Upper lobe of left lung (tissue), 6 donors: ENCODE data around the gene RASD2. TPM values are rescaled to one million over a fixed set of nuclear protein-coding genes. Genes with fewer than 3 reads are reported as not detected.

ENCODE experiments used
- ATAC-seq, 2 donors: fragments of 200-7000 bp; cut with Tn5 transposase; one replicate each; pipeline ENCODE4 v1.9.1; 2022; ENCODE audit warnings: mild to moderate bottlenecking in 2 of 2, moderate library complexity in 2 of 2; ENCODE audit not compliant: low FRiP score in 2 of 2
- DNase-seq, 2 donors: peaks; one replicate each; pipeline ENCODE4 v3.0.0-alpha.2; 2019 to 2020
- H3K27ac ChIP-seq, 4 donors: fragments of 200-600 bp; sonication (generic); one replicate each; pipeline ENCODE4 v1.5.1; 2016 to 2019
- H3K27me3 ChIP-seq, 4 donors: fragments of 200-600 bp; sonication (generic); one replicate each; pipeline ENCODE4 v1.5.1; 2017 to 2019
- H3K36me3 ChIP-seq, 4 donors: fragments of 200-600 bp; sonication (generic); one replicate each; pipeline ENCODE4 v1.5.1; 2016 to 2019
- H3K4me1 ChIP-seq, 4 donors: fragments of 200-600 bp; sonication (generic); one replicate each; pipeline ENCODE4 v1.5.1; 2018 to 2019
- H3K4me3 ChIP-seq, 4 donors: fragments of 200-600 bp; sonication (generic); one replicate each; pipeline ENCODE4 v1.5.1; 2017 to 2019; ENCODE audit warnings: mild to moderate bottlenecking in 2 of 4, moderate library complexity in 1 of 4
- H3K9me3 ChIP-seq, 4 donors: fragments of 200-600 bp; sonication (generic); one replicate each; pipeline ENCODE4 v1.5.1; 2018 to 2019
- EP300 ChIP-seq, 4 donors: sonication (generic); formaldehyde crosslinking; IDR thresholded peaks; one replicate each; pipeline ENCODE4 v1.5.1; 2017; ENCODE audit warnings: antibody characterized with exemption in 4 of 4, control low read depth in 2 of 4
- POLR2A ChIP-seq, 4 donors: fragments of 450-650 bp; IDR thresholded peaks; one replicate each; pipeline ENCODE4 v1.5.1; 2016 to 2017; ENCODE audit warnings: antibody characterized with exemption in 4 of 4, mild to moderate bottlenecking in 2 of 4
- POLR2AphosphoS5 ChIP-seq, 2 donors: sonication (generic); formaldehyde crosslinking; IDR thresholded peaks; one replicate each; pipeline ENCODE4 v1.5.1; 2017; ENCODE audit warnings: antibody characterized with exemption in 2 of 2
- WGBS, 2 donors: methylation state at CpG; one replicate each; pipeline ENCODE4 v1.1.5; 2017 to 2018; 5-methylcytosine and 5-hydroxymethylcytosine counted together
- total RNA-seq, 6 donors: library from RNA; depleted of rRNA in 4 of 6; stranded (reverse); fragments of >200 nt in 4 of 6; gene quantifications; one replicate each; pipeline versions ENCODE4 v1.1.0 to v1.2.1, GENCODE V29; 2016 to 2021
- TF ChIP-seq, protein P1 (sequence below), 6 experiments: fragments of 450-650 bp in 4 of 6; fragments of 200-600 bp in 2 of 6; sonication (generic) in 2 of 6; IDR thresholded peaks; one replicate each; pipeline ENCODE4 v1.5.1; 2016 to 2019; ENCODE audit warnings: antibody characterized with exemption in 6 of 6
- donor health status: DM: no; HTN: no; CAD: no; lungs with moderate emphysema.
- donor health status: DM: no; HTN: yes; CAD: no; lungs with severe emphysema.

Gene RASD2
- total RNA-seq, 6 donors from 2014 or later, result 0.49 to 4.2 (median 1.7) TPM

DNA sequence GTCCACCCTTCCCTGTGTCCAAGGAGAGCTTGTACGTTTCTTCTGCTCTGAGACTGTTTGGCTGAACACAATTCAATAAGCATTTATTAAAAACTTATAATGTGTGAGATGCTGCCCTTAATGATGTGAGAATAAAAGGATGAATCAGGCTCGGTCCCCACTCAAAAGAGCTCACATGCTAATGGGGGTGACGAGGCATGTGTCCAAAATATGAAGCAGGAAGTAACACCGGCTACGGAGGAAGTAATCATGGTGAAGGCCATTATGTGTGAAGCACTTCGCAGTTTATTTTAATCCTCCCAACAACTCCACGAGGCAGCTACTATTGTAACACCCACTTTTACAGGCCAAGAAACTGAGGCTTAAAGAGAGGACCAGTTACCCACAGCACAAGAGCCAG is 3.4 kb upstream of the RASD2 start:
- H3K4me3 ChIP-seq, result no peak overlapping the region
- ATAC-seq, result no peak
- peaks cover 0 to 13% (median 9%) of the 10 kb centered on the region in 4 donors for H3K27me3 ChIP-seq
- DNase-seq, result no peak
- no peaks in the 10 kb centered on the region for H3K36me3 ChIP-seq
- peaks cover 17 to 31% (median 26%) of the 10 kb centered on the region in 4 donors for H3K4me1 ChIP-seq
- TF ChIP-seq, protein P1, sequence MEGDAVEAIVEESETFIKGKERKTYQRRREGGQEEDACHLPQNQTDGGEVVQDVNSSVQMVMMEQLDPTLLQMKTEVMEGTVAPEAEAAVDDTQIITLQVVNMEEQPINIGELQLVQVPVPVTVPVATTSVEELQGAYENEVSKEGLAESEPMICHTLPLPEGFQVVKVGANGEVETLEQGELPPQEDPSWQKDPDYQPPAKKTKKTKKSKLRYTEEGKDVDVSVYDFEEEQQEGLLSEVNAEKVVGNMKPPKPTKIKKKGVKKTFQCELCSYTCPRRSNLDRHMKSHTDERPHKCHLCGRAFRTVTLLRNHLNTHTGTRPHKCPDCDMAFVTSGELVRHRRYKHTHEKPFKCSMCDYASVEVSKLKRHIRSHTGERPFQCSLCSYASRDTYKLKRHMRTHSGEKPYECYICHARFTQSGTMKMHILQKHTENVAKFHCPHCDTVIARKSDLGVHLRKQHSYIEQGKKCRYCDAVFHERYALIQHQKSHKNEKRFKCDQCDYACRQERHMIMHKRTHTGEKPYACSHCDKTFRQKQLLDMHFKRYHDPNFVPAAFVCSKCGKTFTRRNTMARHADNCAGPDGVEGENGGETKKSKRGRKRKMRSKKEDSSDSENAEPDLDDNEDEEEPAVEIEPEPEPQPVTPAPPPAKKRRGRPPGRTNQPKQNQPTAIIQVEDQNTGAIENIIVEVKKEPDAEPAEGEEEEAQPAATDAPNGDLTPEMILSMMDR (IDR thresholded peaks at IDR 0.05), result no peak
- TF ChIP-seq POLR2A (IDR thresholded peaks at IDR 0.05) (no peak), EP300 (IDR thresholded peaks at IDR 0.05) (no peak), POLR2AphosphoS5 (IDR thresholded peaks at IDR 0.05) (no peak)
- no peaks in the 10 kb centered on the region for H3K9me3 ChIP-seq
- H3K27ac ChIP-seq, result peak overlapping the region in 1 of 4 donors; percentile 27
- 24 to 39% methylated on average over 7 of the region's 7 CpGs for WGBS, 2 donors

DNA sequence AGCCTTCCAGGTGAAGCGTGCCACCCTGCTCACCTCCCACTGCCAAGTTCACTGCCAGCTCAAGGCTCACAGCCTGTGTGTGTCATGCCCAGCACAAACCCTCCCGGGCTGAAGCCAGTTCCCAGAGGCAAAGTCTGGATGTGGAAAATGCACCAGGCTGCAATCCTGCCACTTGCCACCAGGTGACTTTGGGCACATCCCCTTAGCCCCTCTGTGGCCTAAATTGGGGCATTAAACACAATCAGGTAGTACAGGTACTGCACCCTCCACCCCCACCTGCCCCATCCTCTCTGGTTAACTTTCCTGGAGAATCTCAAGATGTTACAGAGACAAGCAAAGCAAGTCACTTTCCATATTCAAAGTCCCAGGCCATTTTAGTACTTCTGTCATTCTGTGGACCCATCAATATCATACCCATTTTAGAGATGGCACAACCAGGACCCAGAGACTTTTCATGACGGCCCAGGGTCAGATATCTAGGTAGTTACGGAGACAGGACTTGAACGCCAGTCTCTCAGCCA is 1.8 kb upstream of the RASD2 start:
- H3K27ac ChIP-seq, result no peak overlapping the region
- H3K27me3 ChIP-seq, result peaks cover 0 to 13% (median 9%) of the 10 kb centered on the region in 4 donors
- no peaks in the 10 kb centered on the region for H3K9me3 ChIP-seq
- 73 to 89% methylated on average over 5 of the region's 5 CpGs for WGBS, 2 donors
- no peak overlapping the region for H3K4me3 ChIP-seq
- no peaks in the 10 kb centered on the region for H3K36me3 ChIP-seq
- DNase-seq (no peak), ATAC-seq (no peak)
- TF ChIP-seq, protein P1 (IDR thresholded peaks at IDR 0.05), result peak; percentile 28 to 60 (median 43)
- TF ChIP-seq POLR2AphosphoS5 (IDR thresholded peaks at IDR 0.05), result no peak
- peaks cover 17 to 32% (median 26%) of the 10 kb centered on the region in 4 donors for H3K4me1 ChIP-seq

- no peaks in the 10 kb centered on the region for H3K9me3 ChIP-seq
- H3K4me3 ChIP-seq, result peak overlapping the region in 3 of 4 donors; percentile 40 to 57 (median 54)
- H3K27me3 ChIP-seq, result peaks cover 0 to 13% (median 9%) of the 10 kb centered on the region in 4 donors
- ATAC-seq, result no peak
- peak overlapping the region in 1 of 4 donors; percentile 45 for H3K27ac ChIP-seq
- no peak for DNase-seq
- no peak for TF ChIP-seq POLR2AphosphoS5 (IDR thresholded peaks at IDR 0.05)
- TF ChIP-seq, protein P1 (IDR thresholded peaks at IDR 0.05), result no peak
- TF ChIP-seq POLR2A (IDR thresholded peaks at IDR 0.05), result no peak
- no peak for TF ChIP-seq EP300 (IDR thresholded peaks at IDR 0.05)
- no peaks in the 10 kb centered on the region for H3K36me3 ChIP-seq
- H3K4me1 ChIP-seq, result peaks cover 17 to 32% (median 26%) of the 10 kb centered on the region in 4 donors
- 19 to 25% methylated on average over 3 of the region's 3 CpGs for WGBS, 2 donors
Measured at GRCh38 chr22:35539487-35539886, 1.1 kb upstream of the RASD2 start.

- 4 to 5% methylated on average over 19 to 40 of the region's 89 CpGs for WGBS, 2 donors
- no peaks in the 10 kb centered on the region for H3K36me3 ChIP-seq
- H3K4me3 ChIP-seq, result peak overlapping the region; percentile 39 to 57 (median 47)
- peak overlapping the region in 2 of 4 donors; percentile 39 to 45 for H3K27ac ChIP-seq
- peaks cover 17 to 32% (median 26%) of the 10 kb centered on the region in 4 donors for H3K4me1 ChIP-seq
- ATAC-seq (peak in 1 of 2 donors; percentile 88), DNase-seq (peak; percentile 27 to 95)
- TF ChIP-seq, protein P1 (IDR thresholded peaks at IDR 0.05), result no peak
- TF ChIP-seq EP300 (IDR thresholded peaks at IDR 0.05) (no peak), POLR2AphosphoS5 (IDR thresholded peaks at IDR 0.05) (no peak), POLR2A (IDR thresholded peaks at IDR 0.05) (no peak)
- peaks cover 0 to 13% (median 9%) of the 10 kb centered on the region in 4 donors for H3K27me3 ChIP-seq
- no peaks in the 10 kb centered on the region for H3K9me3 ChIP-seq
Measured at GRCh38 chr22:35539910-35540594, 579 bp upstream of the RASD2 start.
